Astrocyte (in vitro differentiated cells and primary cell): ENCODE measurements around the gene BRAP. TPM values are rescaled to one million over a fixed set of nuclear protein-coding genes. Genes with fewer than 3 reads are reported as not detected.
"Not testable (repeated sequence)": the region's sequence is repeated elsewhere in the genome, so short reads cannot be mapped to it uniquely, and the experiment has no call there.

Experiments used
- DNase-seq: peaks from one replicate; pipeline ENCODE4 v3.0.0-alpha.2; 2010; ENCODE audit warnings: low read depth
- FAIRE-seq: peaks from 2 replicates; lab custom pipeline; 2011; peaks lifted over from hg19 to GRCh38; lab: Jason Lieb, UNC
- H2AFZ ChIP-seq: 2 replicates; pipeline ENCODE4 v1.6.0; 2012; ENCODE audit warnings: low read depth, low read length, inconsistent platforms
- H3K27ac ChIP-seq: 2 replicates; pipeline ENCODE4 v1.5.1; 2011; ENCODE audit warnings: low read depth, low read length, inconsistent platforms
- H3K27me3 ChIP-seq: 2 replicates; pipeline ENCODE4 v1.6.0; 2011; ENCODE audit warnings: low read length, inconsistent platforms; ENCODE audit not compliant: insufficient read depth
- H3K36me3 ChIP-seq: 2 replicates; pipeline ENCODE4 v1.5.1; 2011; ENCODE audit warnings: low read length, inconsistent platforms; ENCODE audit not compliant: insufficient read depth
- H3K4me1 ChIP-seq: 2 replicates; pipeline ENCODE4 v1.5.1; 2011; ENCODE audit warnings: low read length, inconsistent platforms; ENCODE audit not compliant: insufficient read depth
- H3K4me2 ChIP-seq: 2 replicates; pipeline ENCODE4 v1.6.0; 2012; ENCODE audit warnings: low read length, inconsistent platforms
- H3K4me3 ChIP-seq: 2 replicates; pipeline ENCODE4 v1.5.1; 2011; ENCODE audit warnings: low read depth, mild to moderate bottlenecking, low read length, inconsistent platforms; ENCODE audit not compliant: insufficient read depth
- H3K79me2 ChIP-seq: 2 replicates; pipeline ENCODE4 v1.6.0; 2012; ENCODE audit warnings: mild to moderate bottlenecking, low read length, inconsistent platforms; ENCODE audit not compliant: insufficient read depth
- H3K9ac ChIP-seq: 2 replicates; pipeline ENCODE4 v1.6.0; 2012; ENCODE audit warnings: mild to moderate bottlenecking, low read length, inconsistent platforms
- H3K9me3 ChIP-seq: 2 replicates; pipeline ENCODE4 v1.5.1; 2012; ENCODE audit warnings: low read depth, mild to moderate bottlenecking, low read length, inconsistent platforms; ENCODE audit not compliant: insufficient read depth
- H4K20me1 ChIP-seq: 2 replicates; pipeline ENCODE4 v1.6.0; 2012; ENCODE audit warnings: low read length, inconsistent platforms; ENCODE audit not compliant: insufficient read depth
- H3K27ac Mint-ChIP-seq: one replicate; pipeline ENCODE4 v1.8.0; 2021; ENCODE audit warnings: mild to moderate bottlenecking, mixed read lengths; ENCODE audit not compliant: unreplicated experiment
- H3K27me3 Mint-ChIP-seq: one replicate; pipeline ENCODE4 v1.8.0; 2021; ENCODE audit warnings: low read depth, mixed read lengths; ENCODE audit not compliant: unreplicated experiment
- H3K36me3 Mint-ChIP-seq: one replicate; pipeline ENCODE4 v1.8.0; 2021; ENCODE audit warnings: low read depth, mixed read lengths; ENCODE audit not compliant: unreplicated experiment
- H3K4me1 Mint-ChIP-seq: one replicate; pipeline ENCODE4 v1.8.0; 2021; ENCODE audit warnings: low read depth, mixed read lengths; ENCODE audit not compliant: unreplicated experiment
- H3K4me3 Mint-ChIP-seq: one replicate; pipeline ENCODE4 v1.8.0; 2021; ENCODE audit warnings: mild to moderate bottlenecking, moderate library complexity, mixed read lengths; ENCODE audit not compliant: unreplicated experiment
- H3K9me3 Mint-ChIP-seq: one replicate; pipeline ENCODE4 v1.8.0; 2021; ENCODE audit warnings: mild to moderate bottlenecking, mixed read lengths; ENCODE audit not compliant: unreplicated experiment
- EZH2 ChIP-seq: IDR thresholded peaks from 2 replicates; pipeline ENCODE4 v1.6.1; 2012; ENCODE audit warnings: mild to moderate bottlenecking, low read length, inconsistent platforms; ENCODE audit not compliant: insufficient read depth
- total RNA-seq: library from RNA; stranded (reverse); gene quantifications from 2 replicates; pipeline ENCODE4 v1.2.1, GENCODE V29; 2021
- TF ChIP-seq, protein P1 (sequence below): IDR thresholded peaks from 2 replicates; pipeline ENCODE4 v1.5.1; 2011; ENCODE audit warnings: low read depth, mild to moderate bottlenecking, inconsistent platforms, low read length, moderate library complexity; ENCODE audit not compliant: insufficient read depth

Gene BRAP
- total RNA-seq, 1 donor from 2014 or later: 24.8 TPM

DNA sequence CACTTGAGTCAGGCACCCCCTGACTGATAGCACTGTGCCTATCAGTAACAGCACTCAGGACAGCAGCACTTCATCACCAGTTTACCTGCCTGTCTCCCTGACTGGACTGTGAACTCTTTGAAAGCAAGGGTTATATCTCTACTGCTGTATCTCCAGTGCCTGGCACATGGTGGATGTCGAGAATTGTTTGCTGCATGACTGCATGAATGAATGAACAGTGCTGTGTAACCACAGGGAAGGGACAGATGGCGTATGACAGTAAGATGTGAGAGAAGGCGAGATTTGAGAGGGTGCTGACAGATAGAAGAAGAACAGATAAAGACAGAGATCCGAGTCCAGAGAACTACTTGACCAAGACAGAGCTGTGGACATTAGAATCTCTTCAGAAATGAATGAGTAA, 29.7 kb downstream of the BRAP start:
- Histone ChIP-seq H4K20me1 (peaks cover 5% of the 10 kb centered on the region), H3K27ac (no peak overlapping the region), H3K9me3 (no peaks in the 10 kb centered on the region), H3K27me3 (no peaks in the 10 kb centered on the region), H3K4me3 (no peak overlapping the region), H3K4me1 (no peaks in the 10 kb centered on the region), H3K36me3 (peaks cover 33% of the 10 kb centered on the region), H3K4me2 (no peak overlapping the region), H3K9ac (no peak overlapping the region), H2AFZ (no peak overlapping the region), H3K79me2 (no peaks in the 10 kb centered on the region)
- H3K36me3 Mint-ChIP-seq: peaks cover 6% of the 10 kb centered on the region
- no peaks in the 10 kb centered on the region for H3K27me3 Mint-ChIP-seq
- no peak overlapping the region for H3K4me3 Mint-ChIP-seq
- H3K4me1 Mint-ChIP-seq: no peaks in the 10 kb centered on the region
- no peak overlapping the region for H3K27ac Mint-ChIP-seq
- no peaks in the 10 kb centered on the region for H3K9me3 Mint-ChIP-seq
- no peak for TF ChIP-seq EZH2
- TF ChIP-seq, protein P1, sequence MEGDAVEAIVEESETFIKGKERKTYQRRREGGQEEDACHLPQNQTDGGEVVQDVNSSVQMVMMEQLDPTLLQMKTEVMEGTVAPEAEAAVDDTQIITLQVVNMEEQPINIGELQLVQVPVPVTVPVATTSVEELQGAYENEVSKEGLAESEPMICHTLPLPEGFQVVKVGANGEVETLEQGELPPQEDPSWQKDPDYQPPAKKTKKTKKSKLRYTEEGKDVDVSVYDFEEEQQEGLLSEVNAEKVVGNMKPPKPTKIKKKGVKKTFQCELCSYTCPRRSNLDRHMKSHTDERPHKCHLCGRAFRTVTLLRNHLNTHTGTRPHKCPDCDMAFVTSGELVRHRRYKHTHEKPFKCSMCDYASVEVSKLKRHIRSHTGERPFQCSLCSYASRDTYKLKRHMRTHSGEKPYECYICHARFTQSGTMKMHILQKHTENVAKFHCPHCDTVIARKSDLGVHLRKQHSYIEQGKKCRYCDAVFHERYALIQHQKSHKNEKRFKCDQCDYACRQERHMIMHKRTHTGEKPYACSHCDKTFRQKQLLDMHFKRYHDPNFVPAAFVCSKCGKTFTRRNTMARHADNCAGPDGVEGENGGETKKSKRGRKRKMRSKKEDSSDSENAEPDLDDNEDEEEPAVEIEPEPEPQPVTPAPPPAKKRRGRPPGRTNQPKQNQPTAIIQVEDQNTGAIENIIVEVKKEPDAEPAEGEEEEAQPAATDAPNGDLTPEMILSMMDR: no peak
- FAIRE-seq (no peak), DNase-seq (no peak)

DNA sequence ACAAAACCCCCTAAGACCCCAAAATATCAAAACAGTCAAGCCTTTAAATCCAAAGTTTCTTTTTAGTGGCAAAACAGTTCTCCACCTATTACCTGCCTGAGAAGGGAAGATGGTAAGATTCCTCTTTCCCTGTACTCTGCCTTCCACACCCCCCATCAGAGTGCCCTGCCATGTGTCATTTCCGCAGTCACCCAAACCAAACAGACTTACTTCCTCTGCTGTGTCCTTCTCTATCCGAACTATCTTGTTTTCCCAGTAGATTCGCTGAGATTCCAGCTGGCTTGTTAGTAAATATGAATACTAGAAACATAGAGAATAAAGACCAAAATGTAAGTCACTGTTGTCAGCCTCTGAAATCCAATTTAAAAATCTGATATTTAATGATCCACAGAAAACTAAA, 30.4 kb downstream of the BRAP start:
- no peak overlapping the region for H3K9ac ChIP-seq
- peaks cover 5% of the 10 kb centered on the region for H4K20me1 ChIP-seq
- no peaks in the 10 kb centered on the region for H3K4me1 ChIP-seq
- H3K27me3 ChIP-seq: no peaks in the 10 kb centered on the region
- no peak overlapping the region for H3K4me3 Mint-ChIP-seq
- peaks cover 31% of the 10 kb centered on the region for H3K36me3 ChIP-seq
- no peaks in the 10 kb centered on the region for H3K4me1 Mint-ChIP-seq
- no peak for DNase-seq
- no peak overlapping the region for H3K27ac Mint-ChIP-seq
- no peaks in the 10 kb centered on the region for H3K27me3 Mint-ChIP-seq
- H3K9me3 ChIP-seq: no peaks in the 10 kb centered on the region
- H3K79me2 ChIP-seq: no peaks in the 10 kb centered on the region
- no peak overlapping the region for H3K4me2 ChIP-seq
- no peak overlapping the region for H3K4me3 ChIP-seq
- no peak for TF ChIP-seq EZH2
- TF ChIP-seq, protein P1: no peak
- H3K9me3 Mint-ChIP-seq: no peaks in the 10 kb centered on the region
- no peak overlapping the region for H2AFZ ChIP-seq
- FAIRE-seq: no peak
- H3K27ac ChIP-seq: no peak overlapping the region
- H3K36me3 Mint-ChIP-seq: peaks cover 6% of the 10 kb centered on the region

GRCh38 chr12:111653596-111653995, 32.2 kb downstream of the BRAP start:
- Mint-ChIP-seq H3K27me3 (no peaks in the 10 kb centered on the region), H3K9me3 (no peaks in the 10 kb centered on the region), H3K27ac (no peak overlapping the region), H3K36me3 (peaks cover 14% of the 10 kb centered on the region), H3K4me3 (no peak overlapping the region), H3K4me1 (no peaks in the 10 kb centered on the region)
- TF ChIP-seq, protein P1: no peak
- no peak for TF ChIP-seq EZH2
- Histone ChIP-seq H3K9me3 (no peaks in the 10 kb centered on the region), H3K4me2 (no peak overlapping the region), H4K20me1 (peaks cover 5% of the 10 kb centered on the region), H3K27ac (no peak overlapping the region), H3K4me3 (no peak overlapping the region), H3K79me2 (no peaks in the 10 kb centered on the region), H3K4me1 (no peaks in the 10 kb centered on the region), H2AFZ (no peak overlapping the region), H3K27me3 (no peaks in the 10 kb centered on the region), H3K36me3 (peaks cover 29% of the 10 kb centered on the region), H3K9ac (no peak overlapping the region)
- FAIRE-seq (no peak), DNase-seq (no peak)

DNA sequence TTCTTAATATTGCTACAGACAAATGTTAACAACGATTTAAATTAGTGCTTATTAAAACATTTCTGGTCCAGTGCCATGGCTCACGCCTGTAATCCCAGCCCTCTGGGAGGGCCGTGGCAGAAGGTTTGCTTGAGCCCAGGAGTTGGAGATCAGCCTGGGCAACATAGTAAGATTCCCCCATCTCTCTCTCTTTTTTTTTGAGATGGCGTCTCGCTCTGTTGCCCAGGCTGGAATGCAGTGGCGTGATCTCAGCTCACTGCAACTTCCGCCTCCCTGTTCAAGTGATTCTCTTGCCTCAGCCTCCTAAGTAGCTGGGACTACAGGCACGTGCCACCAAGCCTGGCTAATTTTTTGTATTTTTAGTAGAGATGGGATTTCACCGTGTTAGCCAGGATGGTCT, 33.2 kb downstream of the BRAP start:
- peaks cover 16% of the 10 kb centered on the region for H3K36me3 Mint-ChIP-seq
- H3K4me1 ChIP-seq, H3K27ac ChIP-seq, H3K27me3 ChIP-seq, FAIRE-seq, H3K4me2 ChIP-seq, H3K9me3 ChIP-seq, H2AFZ ChIP-seq, H3K79me2 ChIP-seq, H3K9ac ChIP-seq, H3K9me3 Mint-ChIP-seq, H3K4me1 Mint-ChIP-seq, H3K4me3 Mint-ChIP-seq, H3K4me3 ChIP-seq, H3K27me3 Mint-ChIP-seq, H3K27ac Mint-ChIP-seq, DNase-seq, H4K20me1 ChIP-seq: not testable (repeated sequence)
- peaks cover 29% of the 10 kb centered on the region for H3K36me3 ChIP-seq
